GM18508 (cell line): ENCODE data around the gene MYO6.
"Not testable (repeated sequence)": the region's sequence is repeated elsewhere in the genome, so short reads cannot be mapped to it uniquely, and the experiment has no call there.

Experiments used
- ATAC-seq: cut with Tn5 transposase; IDR thresholded peaks from one replicate; pipeline ENCODE4 v1.9.1; 2021; ENCODE audit warnings: moderate number of reproducible peaks; ENCODE audit not compliant: insufficient read depth, unreplicated experiment

Gene MYO6

GRCh38 chr6:75748743-75749538 is at the start of gene MYO6:
MYO6 (plus strand) TSS chr6:75749239; CDS start chr6:75817548, 68,309 bp downstream.
- peak; percentile 38 for ATAC-seq

GRCh38 chr6:75708334-75708733 is 40.7 kb upstream of the MYO6 start:
- ATAC-seq = not testable (repeated sequence)

GRCh38 chr6:75711173-75711572 is 37.9 kb upstream of the MYO6 start:
- no peak for ATAC-seq

- no peak for ATAC-seq
Observed at GRCh38 chr6:75719133-75719532, 29.9 kb upstream of the MYO6 start.

GRCh38 chr6:75723382-75723781 is 25.7 kb upstream of the MYO6 start:
- ATAC-seq = no peak

- ATAC-seq = no peak
Observed at GRCh38 chr6:75727206-75727605, 21.8 kb upstream of the MYO6 start.

GRCh38 chr6:75731029-75731428 is 18.0 kb upstream of the MYO6 start:
- ATAC-seq = not testable (repeated sequence)

- ATAC-seq = peak; percentile 82
Observed at GRCh38 chr6:75735491-75736186, 13.4 kb upstream of the MYO6 start.

GRCh38 chr6:75743971-75744370 is 5.1 kb upstream of the MYO6 start:
- no peak for ATAC-seq

- no peak for ATAC-seq
Observed at GRCh38 chr6:75745404-75745803, 3.6 kb upstream of the MYO6 start.

GRCh38 chr6:75746221-75746620 is 2.8 kb upstream of the MYO6 start:
- no peak for ATAC-seq

- ATAC-seq = no peak
Observed at GRCh38 chr6:75747152-75747992, 1.7 kb upstream of the MYO6 start.

GRCh38 chr6:75748003-75748742 is 866 bp upstream of the MYO6 start:
- no peak for ATAC-seq

- no peak for ATAC-seq
Observed at GRCh38 chr6:75751443-75751842, 2.4 kb downstream of the MYO6 start.

- ATAC-seq = no peak
Observed at GRCh38 chr6:75752365-75752764, 3.3 kb downstream of the MYO6 start.

- ATAC-seq = no peak
Observed at GRCh38 chr6:75755704-75756103, 6.7 kb downstream of the MYO6 start.

GRCh38 chr6:75757295-75757694 is 8.3 kb downstream of the MYO6 start:
- ATAC-seq = no peak

GRCh38 chr6:75758061-75758460 is 9.0 kb downstream of the MYO6 start:
- ATAC-seq = no peak

- no peak for ATAC-seq
Observed at GRCh38 chr6:75759207-75759606, 10.2 kb downstream of the MYO6 start.

GRCh38 chr6:75760320-75760719 is 11.3 kb downstream of the MYO6 start:
- ATAC-seq = no peak
